GM19043 (cell line): Measurements from ENCODE around the gene ABI2.
"Not testable (repeated sequence)": the region's sequence is repeated elsewhere in the genome, so short reads cannot be mapped to it uniquely, and the experiment has no call there.

Experiments used
- ATAC-seq: cut with Tn5 transposase; IDR thresholded peaks from one replicate; pipeline ENCODE4 v1.9.1; 2021; ENCODE audit warnings: low read depth; ENCODE audit not compliant: unreplicated experiment

ABI2 gene

DNA sequence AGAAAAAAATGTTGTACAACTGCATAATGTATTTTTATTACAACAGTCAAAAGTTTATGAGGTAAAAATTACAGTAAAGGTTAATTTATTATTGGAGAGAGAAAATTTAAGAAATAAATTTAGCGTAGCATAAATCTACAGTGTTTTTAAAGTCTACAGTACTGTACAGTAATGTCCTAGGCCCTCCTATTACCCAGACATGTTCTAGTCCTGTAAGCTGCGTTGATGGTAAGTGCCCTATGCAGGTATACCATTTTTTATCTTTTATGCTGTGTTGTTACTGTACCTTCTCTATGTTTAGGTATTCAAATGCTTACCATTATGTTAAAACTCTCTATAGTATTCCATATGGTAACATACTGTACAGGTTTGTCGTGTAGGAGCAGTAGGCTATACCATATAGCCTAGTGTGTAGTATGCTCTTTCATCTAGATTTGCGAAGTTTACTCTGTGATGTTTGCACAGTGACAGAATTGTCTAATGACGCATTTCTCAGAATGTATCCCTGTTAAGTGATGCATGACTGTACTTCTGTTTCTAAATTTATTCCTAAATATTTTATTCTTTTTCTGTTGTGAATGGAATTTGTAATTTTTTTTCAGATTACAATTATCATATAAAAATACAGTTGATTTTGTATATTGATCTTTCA lies 24.5 kb downstream of the ABI2 start:
- no peak for ATAC-seq

DNA sequence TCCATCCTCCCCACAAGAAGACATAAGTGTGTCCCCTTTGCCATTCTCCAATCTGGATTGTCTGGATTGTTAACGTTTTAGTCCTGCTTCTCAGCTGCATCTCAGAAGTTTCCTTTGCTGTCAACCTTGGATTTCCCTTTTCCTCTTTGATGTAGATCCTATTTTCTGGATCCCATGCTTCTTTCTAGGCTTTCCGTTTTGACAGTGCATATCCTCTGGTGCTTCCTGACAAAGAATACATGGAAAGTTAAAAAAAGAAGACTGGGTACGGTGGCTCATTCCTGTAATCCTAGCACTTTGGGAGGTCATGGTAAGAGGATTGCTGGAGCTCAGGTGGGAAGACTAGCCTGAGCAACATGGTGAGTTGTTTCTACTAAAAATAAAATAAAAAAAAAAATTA lies 26.8 kb downstream of the ABI2 start:
- no peak for ATAC-seq

DNA sequence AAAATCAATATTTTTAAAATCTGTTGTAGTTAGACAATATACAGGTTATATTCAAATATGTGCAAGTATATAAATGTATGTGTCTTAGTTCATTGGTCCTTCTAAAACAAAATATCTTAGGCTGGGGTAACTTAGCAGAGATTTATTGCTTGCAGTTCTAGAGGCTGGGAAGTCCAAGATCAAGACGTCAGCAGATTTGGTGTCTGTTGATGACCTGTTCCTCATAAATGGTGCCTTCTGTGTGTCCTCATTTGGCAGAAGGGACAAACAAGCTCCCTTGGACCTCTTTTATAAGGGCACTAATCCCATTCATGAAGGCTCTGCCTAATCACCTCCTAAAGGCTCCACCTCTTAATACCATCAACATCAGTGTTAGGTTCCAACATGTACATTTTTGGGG lies 31.3 kb downstream of the ABI2 start:
- no peak for ATAC-seq

DNA sequence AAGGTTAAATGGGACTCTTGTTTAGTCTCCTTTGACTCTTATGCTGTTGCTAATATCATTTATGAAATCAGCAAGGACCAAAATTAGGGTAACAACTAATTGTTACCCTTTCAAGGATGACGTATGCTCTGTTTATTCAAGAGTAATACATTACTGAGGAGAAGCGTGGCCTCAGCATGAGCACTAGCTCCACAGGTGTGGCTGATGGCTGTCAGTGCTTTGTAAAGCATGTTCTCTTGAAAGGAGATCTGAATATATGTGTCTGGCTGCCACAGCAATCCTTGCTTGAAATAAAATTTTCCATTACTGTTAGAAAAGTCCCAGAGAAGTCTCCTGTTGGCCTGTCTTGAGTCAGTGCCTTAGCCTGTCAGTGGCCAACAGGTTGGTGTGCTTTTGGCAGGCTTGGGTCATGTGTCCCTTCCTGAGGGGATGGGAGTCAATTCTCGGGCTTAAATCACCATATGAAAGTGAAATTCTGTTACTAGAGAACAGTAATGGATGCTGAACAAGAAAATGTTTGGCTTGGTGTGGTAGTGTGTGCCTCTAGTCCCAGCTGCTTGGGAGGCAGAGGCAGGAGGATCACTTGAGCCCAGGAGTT lies 32.7 kb downstream of the ABI2 start:
- no peak for ATAC-seq

DNA sequence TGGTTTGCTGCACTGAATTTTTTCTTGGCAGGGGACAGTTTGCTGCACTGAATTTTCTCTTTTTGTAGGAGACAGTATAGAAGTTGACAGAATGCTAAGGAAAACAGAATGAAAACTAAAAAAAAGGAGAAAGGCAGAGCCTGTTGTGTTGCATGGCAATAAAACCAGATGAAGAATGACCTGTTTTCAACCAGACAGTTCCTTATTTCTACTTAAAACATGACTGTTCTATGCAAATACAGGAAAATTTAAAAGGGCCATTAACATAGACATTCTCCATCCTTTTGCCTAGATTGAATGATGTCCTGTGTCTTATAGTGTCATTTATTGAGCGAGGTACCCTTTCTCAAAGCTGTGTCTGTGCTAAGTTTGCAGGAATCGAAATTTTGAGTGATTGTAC lies 33.3 kb downstream of the ABI2 start:
- ATAC-seq: no peak

DNA sequence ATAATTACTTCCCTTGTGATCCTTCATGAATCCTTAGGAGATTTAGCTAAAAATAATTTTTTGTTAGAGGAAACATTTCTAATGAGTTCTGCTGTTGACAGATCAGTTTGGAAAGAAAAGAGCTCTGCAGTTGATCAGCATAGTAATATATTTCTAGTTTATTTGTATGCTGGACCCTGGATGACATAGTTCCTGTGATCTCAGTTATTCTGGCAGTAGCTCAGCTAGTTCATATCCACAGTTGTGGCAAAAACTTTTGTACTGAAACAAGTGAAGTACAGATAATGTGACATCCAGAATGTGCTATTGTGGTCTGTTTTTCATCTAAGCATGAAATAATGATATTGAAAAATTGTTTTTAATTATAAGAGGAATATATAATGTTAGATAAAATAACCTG lies 33.7 kb downstream of the ABI2 start:
- ATAC-seq: no peak

DNA sequence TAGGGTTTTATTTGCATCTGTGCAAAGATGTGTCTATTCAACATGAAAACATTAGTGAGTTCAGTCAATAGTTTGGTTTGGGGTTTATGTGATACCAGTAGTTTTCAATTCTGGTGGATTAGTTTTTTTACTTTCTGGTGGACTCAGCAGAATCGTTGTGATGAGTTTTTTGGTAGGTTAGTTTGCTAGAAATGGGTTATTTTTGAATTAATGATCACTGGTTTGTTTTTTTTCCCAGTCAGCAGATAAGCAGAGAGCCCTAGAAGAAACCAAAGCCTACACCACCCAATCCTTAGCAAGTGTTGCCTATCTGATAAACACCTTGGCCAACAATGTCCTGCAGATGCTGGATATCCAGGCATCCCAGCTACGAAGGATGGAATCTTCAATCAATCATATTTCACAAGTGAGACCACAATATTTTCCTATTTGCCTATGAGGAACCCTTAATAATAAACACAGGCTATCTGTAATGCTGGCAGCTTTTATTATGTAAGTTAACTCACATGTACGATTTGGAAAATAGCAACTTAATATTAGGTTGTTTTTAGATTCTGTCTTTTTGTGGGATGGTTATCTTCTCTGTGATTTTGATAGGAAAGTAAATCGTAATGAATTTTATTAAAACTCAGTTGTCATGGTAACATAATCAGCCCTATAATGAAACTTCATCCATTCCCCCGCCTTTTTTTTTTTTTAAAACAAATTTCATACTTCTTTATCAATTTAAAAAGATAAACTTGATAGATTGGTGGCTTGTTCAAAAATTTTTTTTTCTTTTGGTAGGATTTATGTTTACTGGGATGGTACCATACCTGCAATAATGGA lies 38.7 kb downstream of the ABI2 start:
- ATAC-seq: no peak

DNA sequence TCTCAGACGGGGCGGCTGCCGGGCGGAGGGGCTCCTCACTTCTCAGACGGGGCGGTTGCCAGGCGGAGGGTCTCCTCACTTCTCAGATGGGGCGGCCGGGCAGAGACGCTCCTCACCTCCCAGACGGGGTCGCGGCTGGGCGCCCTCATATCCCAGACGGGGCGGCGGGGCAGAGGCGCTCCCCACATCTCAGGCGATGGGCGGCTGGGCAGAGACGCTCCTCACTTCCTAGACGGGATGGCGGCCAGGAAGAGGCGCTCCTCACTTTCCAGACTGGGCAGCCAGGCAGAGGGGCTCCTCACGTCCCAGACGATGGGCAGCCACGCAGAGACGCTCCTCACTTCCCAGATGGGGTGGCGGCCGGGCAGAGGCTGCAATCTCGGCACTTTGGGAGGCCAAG lies 44.5 kb downstream of the ABI2 start:
- not testable (repeated sequence) for ATAC-seq

DNA sequence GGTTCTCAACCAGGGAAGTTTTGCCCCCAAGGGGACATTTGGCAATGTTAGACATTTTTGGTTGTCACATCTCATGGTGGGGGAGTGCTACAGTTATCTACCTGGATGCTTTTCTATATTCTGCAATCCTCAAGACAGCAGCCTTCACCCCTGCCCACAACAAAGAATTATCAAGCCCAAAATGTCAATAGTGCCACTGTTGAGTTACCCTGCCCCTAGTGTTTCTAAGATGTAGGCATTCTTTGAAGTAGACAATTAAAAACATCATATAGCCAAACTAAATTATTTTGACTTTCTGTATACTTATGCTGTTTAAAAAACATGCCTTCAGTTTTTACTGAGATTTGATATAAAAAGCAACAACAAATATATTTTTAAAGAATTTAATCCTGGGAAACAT lies 48.0 kb downstream of the ABI2 start:
- ATAC-seq: no peak

DNA sequence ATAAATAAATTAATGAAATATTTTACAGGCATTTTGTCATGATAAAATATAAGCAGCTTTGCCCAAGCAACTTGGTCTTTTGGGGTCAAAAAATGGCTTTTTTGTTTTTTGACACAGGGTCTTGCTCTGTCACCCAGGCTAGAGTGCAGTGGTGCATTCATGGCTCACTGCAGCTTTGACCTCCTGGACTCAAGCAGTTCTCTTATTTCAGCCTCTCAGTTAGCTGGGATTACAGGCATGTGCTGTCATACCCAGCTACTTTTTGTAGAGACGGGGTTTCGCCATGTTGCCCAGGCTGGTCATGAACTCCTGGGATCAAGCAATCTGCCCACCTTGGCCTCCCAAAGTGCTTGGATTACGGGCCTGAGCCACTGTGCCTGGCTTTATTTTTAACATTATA lies 51.0 kb downstream of the ABI2 start:
- no peak for ATAC-seq

DNA sequence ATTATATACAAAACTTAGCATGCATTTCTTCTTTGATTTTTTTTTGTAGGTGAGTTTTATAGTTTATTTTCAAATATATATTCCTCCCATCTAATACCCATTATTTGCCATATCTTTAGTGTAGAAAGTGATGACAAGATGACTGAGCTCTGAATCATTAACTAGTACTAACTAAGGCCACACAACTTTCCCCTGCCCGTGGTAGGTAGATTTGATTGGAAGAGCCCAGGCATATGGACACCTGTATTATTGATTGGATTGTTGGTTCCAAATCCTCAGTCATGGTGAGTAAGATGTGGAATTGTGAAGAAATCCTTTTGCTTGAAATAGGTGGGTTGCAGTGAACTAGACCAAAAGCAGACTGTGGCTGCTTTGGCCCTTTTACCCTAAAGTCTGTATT lies 54.8 kb downstream of the ABI2 start:
- no peak for ATAC-seq

DNA sequence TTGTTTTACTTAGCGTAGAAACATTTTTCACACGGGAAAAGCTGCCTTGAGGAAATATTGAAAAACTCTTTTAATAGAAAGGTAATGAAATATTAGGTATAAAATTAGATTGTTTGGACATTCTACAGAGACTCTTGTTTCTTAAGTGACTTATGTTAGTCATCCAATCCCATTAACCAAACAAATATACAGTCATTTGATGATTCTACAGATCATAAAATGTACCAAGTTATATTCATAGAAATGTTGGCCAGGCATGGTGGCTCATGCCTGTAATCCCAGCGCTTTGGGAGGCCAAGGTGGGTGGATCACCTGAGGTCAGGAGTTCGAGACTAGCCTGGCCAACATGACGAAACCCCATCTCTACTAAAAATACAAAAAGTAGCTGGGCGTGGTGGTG lies 60.0 kb downstream of the ABI2 start:
- not testable (repeated sequence) for ATAC-seq

DNA sequence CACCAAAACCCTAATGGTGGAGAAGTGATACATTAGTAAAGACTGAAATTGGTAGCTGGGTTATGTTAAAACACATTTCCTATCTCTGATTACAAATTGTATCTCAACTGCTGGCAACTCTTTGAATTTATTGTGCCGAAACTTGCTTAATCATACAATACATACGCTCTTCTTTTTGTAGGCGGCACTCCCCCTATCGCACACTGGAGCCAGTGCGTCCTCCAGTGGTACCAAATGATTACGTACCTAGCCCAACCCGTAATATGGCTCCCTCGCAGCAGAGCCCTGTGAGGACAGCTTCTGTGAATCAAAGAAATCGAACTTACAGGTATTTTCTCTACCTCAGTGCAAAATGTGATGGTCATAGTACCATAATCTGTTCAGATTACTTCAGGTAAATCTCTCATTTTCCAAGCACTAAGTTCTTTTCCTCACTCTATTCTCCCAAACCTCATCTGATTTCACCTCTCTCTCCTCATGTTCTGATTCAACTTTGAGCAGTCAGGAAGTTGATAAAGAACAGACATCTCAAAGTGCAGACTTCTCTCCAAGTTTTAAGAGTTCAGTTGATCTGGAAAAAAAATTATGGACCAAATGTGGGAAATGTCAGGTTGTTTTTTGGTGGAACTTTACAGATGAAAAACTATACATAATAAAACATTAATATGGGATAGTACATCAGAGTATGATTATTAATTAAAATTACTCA lies 66.5 kb downstream of the ABI2 start:
- ATAC-seq: no peak

DNA sequence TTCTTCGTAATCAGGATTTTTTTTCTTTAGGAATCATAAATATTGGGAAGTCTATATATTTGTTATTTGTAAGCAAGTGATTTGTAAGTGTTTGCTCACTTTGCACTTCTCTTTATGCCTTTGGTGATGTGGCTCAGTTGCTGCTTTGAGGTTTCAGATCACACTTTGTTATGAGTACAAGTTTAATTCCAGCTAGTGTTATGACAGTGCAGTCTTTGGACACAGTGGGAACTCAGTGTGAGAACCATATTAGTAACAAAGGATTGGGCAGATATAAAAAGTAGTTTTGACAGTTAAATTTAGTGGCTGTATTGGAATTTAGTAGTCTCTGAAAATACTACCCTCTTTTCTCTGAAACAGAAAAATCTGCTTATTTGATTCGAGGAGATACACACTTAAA lies 67.7 kb downstream of the ABI2 start:
- ATAC-seq: no peak

DNA sequence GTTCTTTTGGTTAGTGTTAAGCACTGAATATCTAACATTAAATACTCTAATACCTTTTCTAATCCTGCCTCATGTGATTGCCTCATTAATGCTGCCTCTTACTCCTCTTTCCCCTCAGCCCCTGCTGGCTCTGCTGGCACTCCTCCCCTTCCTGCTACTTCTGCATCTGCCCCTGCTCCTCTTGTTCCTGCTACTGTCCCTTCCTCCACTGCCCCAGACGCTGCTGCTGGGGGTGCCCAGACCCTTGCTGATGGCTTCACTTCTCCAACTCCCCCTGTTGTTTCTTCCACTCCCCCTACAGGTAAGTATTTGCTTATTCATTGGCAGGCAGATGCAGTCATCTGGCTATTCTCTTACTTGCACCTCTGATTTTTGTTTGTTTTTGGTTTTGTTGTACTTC lies 68.5 kb downstream of the ABI2 start:
- no peak for ATAC-seq

DNA sequence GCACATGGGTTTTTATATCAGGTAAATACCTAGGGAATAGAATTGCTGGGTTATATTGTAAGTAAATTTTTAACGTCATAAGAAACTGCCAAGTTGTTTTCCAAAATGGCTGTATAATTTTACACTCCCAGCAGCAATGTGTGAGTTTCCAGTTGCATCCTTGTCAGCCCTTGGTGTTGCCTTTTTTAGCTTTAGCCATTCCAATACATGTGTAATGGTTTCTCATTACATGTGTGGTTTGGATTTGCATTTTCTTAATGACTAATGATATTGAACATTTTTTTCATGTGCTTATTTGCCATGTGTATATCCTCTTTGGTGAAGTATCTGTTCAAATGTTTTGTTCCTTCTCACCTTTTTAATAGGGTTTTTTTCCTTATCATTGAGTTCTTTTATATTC lies 70.8 kb downstream of the ABI2 start:
- ATAC-seq: no peak

DNA sequence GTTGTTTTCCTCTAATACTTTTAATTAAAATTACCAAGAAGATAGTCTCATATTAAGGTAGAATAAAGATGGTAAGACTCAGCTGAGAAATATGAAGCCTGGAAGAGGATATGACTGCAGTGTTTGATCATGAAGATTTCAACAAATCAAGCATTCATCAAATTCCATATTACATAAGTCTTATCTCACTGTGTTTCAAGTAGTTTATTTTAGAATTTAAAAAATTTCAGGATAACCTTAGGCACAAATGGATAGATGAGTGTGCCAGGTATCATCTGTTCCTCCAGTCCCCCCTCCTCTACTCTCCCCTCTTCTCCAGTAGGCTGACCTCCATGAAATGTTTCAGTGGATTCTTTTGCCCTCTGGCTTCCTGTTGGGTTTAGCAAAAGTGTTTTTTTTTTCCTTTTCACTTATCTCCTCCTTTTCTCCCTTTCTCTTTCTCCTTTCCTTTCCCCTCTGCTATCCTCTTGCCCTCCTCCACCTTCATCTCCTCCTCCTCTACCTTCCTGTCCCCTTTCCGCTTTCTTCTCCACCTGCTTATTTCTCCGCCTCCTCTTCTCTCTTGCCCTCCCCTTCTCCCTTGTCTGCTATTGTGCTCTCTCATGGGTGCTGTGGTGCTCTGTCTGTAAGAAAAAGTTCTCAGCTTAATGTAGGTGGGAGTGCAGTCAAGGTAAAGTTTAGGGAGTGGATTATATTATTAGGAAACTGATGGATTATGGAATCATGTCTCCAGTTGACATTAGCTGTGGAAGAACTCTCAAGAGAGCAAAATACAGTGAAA lies 72.8 kb downstream of the ABI2 start:
- ATAC-seq: no peak

DNA sequence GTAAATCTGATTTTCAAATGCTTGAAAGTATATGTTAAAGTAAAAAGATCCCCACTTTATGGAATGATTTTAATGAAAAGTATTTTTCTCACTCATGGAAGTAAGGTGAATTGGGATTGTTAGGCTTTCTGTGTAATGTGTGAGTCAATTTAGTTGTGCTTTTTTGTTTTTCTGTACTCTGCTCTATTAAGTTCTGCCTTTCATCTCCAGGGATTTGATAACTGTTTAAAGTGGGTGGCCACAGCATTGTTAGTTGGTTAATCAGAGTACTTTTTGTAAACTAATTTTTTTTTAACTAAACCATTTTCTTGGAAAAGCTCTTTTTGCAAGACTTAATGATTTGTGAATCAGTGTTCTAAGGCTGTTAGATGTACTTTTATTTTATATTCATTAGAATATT lies 76.8 kb downstream of the ABI2 start:
- no peak for ATAC-seq

DNA sequence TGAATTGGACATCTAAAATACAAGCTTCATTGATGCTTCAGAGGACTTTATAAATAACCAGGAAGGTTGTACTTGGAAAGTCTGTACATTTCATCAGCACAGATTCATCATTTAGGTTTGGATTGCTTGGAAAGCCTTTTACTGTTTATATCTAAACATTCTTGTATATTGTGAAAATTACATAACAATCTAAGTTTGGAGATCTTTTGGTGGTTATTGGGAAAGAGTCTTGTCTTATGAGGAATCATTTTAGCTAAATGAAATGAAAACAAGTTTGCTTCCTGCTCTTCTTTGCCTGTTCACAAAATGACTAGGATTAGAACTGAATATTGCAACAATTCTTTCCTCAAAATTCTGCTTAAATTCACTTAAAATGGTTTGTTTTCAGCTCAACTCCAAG lies 79.3 kb downstream of the ABI2 start:
- ATAC-seq: no peak

DNA sequence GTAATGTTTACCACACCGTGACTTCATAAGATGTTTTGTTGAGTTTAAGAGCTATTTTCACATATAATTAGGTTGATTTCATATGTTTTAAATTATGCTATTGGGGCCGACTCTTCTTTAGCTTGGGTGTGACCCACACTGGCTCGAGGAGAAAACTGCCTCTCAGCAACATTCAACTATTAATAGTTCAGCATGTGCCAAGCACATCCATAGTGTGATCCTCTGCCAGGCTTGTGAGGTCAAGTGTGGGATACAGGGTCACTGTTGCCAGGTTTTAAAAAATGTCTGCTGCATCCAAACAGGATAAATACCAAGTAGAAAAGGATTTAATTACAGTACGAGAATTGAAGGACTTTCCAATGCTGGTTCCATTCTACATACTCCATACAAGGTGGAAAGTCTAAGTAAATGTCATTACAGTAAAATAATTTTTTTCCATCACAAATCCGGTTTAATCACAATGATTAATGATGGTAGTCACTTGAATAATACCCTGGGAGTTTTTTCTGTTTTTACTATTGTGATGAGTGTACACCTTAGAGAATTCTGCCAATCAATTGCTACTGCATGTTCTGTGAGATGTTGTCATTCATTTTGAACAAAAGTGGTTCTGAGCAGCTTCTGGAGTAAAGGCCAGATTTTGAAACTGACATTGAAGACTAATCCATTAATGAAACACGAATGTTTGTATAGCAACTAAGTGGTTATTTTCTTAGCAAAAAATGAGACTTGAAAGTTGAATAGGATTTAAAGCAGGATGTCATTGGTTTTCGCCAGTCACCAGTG lies 84.5 kb downstream of the ABI2 start:
- ATAC-seq: peak; percentile 53
